UCSD-AML1 (cell line): Measurements from ENCODE around the gene GMFB.
"Not testable (repeated sequence)": the region's sequence is repeated elsewhere in the genome, so short reads cannot be mapped to it uniquely, and the experiment has no call there.

ENCODE experiments used
- DNase-seq: peaks from one replicate; lab custom pipeline; 2025; ENCODE audit not compliant: unreplicated experiment; lab: John Stamatoyannopoulos, UW

GMFB gene

DNA sequence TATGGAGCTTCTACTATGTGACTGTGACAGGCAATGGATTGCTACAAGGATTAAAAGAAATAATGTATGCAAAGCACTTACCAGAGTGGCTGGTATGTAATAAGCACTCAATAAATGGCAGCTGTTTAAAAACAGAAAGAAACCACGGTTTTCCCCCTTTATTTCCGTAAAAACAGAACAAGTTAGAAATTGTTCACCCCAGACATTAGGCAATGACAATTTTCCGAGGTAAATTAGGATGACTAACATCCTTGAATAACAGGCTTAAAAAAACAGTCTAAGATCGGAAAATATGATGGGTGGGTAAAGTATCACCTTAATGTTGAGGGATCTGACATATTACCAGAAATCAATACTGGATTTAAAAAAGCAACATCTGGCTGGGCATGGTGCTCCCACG is 26.7 kb downstream of the GMFB start:
- no peak for DNase-seq

GRCh38 chr14:54459106-54459505 is 29.7 kb downstream of the GMFB start:
- no peak for DNase-seq

DNA sequence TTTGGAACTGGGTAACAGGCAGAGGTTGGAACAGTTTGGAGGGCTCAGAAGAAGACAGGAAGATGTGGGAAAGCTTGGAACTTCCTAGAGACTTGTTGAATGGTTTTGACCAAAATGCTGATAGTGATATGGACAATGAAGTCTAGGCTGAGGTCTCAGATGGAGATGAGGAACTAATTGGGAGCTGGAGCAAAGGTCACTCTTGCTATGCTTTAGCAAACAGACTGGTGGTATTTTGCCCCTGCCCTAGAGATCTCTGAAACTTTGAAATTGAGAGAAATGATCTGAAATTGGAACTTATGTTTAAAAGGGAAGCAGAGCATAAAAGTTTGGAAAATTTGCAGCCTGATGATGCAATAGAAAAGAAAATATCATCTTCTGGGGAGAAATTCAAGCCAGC is 30.2 kb downstream of the GMFB start:
- not testable (repeated sequence) for DNase-seq

GRCh38 chr14:54457609-54457996 is 31.2 kb downstream of the GMFB start:
- no peak for DNase-seq

DNA sequence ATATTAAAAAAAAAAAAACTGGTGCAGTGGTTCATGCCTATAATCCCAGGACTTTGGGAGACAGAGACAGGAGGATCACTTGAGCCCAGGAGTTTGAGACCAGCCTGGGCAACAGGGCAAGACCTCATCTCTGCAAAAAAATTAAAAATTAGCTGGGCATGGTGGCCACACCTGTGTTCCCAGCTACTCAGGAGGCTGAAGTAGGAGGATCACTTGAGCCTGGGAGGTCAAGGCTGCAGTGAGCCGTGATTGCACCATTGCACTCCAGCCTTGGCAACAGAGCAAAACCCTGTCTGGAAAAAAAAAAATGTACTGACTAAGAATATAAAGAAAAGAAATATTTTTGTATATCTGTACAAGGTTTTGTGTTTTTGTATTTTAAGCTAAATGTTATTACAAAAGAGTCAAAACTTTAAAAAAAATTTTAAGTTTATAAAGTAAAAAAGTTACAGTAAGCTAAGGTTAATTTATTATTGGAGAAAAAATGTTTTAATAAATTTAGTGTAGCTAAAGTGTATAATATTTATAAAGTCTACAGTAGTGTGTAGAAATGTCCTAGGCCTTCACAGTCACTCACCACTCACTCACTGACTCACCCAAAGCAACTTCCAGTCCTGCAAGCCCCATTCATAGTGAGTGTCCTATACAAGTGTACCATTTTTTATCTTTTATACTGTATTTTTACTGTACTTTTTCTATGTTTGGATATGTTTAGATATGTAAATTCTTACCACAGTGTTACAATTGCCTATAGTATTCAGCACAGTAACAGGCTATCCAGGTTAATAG is 31.8 kb downstream of the GMFB start:
- DNase-seq = not testable (repeated sequence)

GRCh38 chr14:54455363-54455762 is 33.4 kb downstream of the GMFB start:
- DNase-seq = no peak

- DNase-seq = not testable (repeated sequence)
These were observed 34.8 kb downstream of the GMFB start for GRCh38 chr14:54453990-54454389.

DNA sequence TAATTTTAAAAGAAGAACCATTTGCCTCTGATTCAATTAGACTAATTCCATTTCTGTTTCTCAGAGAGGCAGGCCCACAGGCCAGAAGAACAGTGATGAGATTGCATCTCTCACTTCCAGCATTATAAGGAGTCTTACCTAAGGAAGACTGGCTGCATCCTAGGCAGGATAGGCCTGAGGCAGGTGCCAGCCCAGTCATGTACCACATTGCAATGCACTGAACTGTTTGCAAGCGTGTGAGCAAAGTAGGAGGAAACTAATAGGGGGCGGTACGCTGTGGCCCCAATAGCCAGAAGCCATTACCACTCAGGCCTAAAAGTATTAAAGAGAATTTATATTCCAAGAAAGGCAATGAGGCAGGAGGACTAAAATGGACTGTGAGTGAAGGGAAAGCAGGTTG is 35.5 kb downstream of the GMFB start:
- DNase-seq = no peak

GRCh38 chr14:54451961-54452360 is 36.8 kb downstream of the GMFB start:
- no peak for DNase-seq

GRCh38 chr14:54451121-54451601 is 37.6 kb downstream of the GMFB start:
- DNase-seq = no peak

DNA sequence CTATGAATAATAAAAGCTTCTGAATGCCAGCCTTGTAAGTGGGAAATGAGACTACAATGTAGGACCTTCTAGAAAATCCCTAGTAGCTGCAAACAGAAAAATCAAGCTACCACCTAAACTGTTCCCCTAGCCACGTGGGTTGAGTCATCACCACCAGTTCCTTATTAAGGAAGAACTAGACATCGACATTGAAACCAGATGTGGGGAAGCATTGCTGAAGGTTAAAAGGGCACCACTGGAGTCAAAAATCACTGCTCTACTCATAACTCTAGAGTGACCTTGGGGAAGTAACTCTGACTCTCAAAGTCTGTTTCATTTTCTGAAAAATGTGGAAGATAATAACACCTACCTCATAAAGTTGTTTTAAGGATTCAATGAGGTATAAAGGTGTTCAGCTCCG is 38.2 kb downstream of the GMFB start:
- no peak for DNase-seq

DNA sequence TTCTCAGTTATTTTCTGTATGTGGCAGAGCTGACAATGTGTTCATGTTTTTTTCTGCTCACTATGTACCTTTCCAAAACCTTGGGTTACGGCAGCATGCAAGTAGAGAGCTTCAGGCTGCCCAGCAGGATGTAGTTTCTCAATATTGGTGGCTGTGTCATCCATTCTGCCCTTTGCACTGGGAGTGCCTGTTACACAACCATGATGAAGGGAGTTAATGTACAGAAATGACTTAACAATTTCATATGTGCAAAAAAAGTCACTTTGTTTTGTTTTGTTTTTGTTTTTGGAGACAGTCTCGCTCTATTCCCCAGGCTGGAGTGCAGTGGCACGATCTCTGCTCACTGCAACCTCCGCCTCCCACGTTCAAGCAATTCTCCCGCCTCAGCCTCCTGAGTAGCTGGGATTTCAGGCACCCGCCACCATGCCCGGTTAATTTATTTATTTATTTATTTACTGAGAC is 41.5 kb downstream of the GMFB start:
- no peak for DNase-seq

DNA sequence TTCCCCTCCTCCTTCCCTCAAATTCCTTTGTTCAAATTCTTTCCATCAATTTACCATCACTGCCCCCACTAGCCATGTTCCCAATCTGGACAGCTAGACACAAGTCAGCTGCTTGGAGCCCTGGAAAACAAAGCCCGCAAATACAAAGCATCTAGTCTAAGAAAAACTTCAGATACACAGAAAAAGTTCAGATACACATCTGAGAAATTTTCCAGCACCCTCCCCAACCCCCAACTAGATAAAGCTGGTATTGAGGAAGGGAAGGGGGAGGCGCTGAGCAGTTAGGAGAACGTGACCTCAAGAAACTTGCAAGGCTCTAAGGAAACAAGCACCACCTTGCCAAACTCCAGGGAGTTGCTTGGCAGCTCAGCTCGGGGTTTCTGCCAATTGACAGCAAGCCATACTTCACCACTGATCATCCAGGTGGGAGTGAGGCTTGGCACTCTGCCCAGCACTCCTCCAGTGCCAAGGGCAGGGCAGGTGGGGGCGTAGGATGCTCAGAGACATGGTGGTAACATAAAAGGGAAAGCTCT is 42.6 kb downstream of the GMFB start:
- DNase-seq = no peak

DNA sequence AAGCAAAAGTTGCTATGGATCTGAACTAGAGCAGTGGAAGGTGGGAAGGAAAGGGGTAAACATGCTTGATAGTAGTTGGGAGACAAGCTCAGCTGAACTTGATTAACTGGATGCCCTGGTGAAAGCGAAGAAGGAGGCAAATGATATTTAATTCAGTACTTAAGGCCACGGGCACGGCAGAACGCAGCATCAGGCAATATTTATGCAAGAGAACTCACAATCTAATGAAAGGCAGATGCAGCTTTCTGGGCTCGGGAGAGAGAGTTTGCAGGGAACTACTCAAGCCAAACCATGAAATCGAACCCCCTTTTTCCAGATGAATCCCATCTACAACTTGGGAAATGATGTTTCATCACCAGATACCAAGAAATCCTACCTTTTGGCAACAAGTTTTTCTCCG is 44.1 kb downstream of the GMFB start:
- no peak for DNase-seq

- DNase-seq = no peak
These were observed 44.8 kb downstream of the GMFB start for GRCh38 chr14:54443981-54444380.

- not testable (repeated sequence) for DNase-seq
These were observed 45.8 kb downstream of the GMFB start for GRCh38 chr14:54442961-54443360.

DNA sequence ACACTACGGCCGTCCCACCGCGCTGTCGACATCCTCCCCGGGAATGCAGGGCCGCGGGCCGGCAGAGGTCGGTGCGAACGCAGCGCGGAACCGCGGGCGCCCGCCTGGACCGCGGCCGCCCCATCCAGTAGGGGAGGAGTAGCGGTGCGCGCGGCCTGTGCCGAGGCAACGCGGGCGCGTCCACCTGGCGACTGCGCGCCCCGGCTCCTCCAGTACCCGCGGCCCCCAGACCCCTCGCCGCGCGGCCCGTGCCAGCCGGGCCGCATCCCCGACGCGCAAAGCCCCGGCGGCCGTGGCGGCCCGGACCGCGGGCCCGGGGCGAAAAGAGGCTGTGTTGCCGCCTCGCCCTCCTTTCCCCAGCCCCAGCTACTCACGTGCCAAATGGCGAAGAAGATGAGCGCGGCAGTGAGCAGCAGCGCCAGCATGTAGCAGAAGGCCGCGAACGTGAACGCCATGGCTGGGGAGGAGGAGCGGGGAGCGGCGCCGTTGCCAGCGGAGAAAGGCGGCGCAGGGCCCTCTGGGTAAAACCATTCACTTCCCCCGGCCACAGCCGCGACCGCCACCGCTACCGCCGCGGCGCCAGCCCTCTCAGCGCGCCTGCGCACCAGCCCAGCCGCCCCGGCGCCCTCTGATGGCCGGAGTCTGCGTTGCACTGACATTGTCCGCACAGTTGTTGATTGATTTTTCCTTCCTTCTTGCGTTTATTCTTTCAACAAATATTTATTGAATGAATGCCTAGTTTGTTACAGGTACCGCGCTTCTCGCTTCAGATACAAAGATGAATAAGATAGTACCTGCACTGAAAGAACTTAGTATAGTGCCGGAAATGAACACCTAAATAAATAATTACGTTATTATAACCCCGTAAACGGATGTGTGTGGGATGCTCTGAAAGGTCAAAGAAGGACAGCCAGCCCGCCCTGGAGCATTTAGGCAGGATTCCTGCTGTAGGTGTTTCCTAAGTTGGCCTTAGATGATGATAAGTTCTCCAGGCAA is 47.6 kb downstream of the GMFB start, which contains the start of gene CNIH1:
CNIH1 (minus strand) TSS at position 502 of the 996 bp plus-strand sequence; CDS start at position 455, 47 bp downstream.
- DNase-seq = peak; percentile 94

- DNase-seq = no peak
These were observed 48.3 kb downstream of the GMFB start for GRCh38 chr14:54440476-54440872.

- DNase-seq = no peak
These were observed 48.7 kb downstream of the GMFB start for GRCh38 chr14:54440037-54440436.

GRCh38 chr14:54438703-54439102 is 50.1 kb downstream of the GMFB start:
- DNase-seq = no peak

GRCh38 chr14:54437954-54438353 is 50.8 kb downstream of the GMFB start:
- not testable (repeated sequence) for DNase-seq
